SW 1271 (cell line): ENCODE measurements around the gene RIN3.

ENCODE experiments used
- DNase-seq, 2 experiments: peaks; one replicate each; lab custom pipeline; 2025; lab: John Stamatoyannopoulos, UW

RIN3 gene

GRCh38 chr14:92600318-92601053, 86.9 kb downstream of the RIN3 start:
- DNase-seq: peak; percentile 27 to 49

- no peak for DNase-seq
Observed at GRCh38 chr14:92601131-92601710, 87.6 kb downstream of the RIN3 start.

GRCh38 chr14:92601757-92602417, 88.3 kb downstream of the RIN3 start:
- DNase-seq: no peak

- DNase-seq: no peak
Observed at GRCh38 chr14:92603309-92604242, 90.0 kb downstream of the RIN3 start.

- no peak for DNase-seq
Observed at GRCh38 chr14:92605274-92605940, 91.8 kb downstream of the RIN3 start.

- no peak for DNase-seq
Observed at GRCh38 chr14:92607251-92607650, 93.7 kb downstream of the RIN3 start.

- no peak for DNase-seq
Observed at GRCh38 chr14:92607702-92608429, 94.3 kb downstream of the RIN3 start.

GRCh38 chr14:92609955-92610354, 96.4 kb downstream of the RIN3 start:
- no peak for DNase-seq

GRCh38 chr14:92610849-92611271, 97.3 kb downstream of the RIN3 start:
- no peak for DNase-seq

- DNase-seq: no peak
Observed at GRCh38 chr14:92613008-92613658, 99.6 kb downstream of the RIN3 start.

- DNase-seq: no peak
Observed at GRCh38 chr14:92613681-92614260, 100.2 kb downstream of the RIN3 start.

- DNase-seq: no peak
Observed at GRCh38 chr14:92615451-92615850, 101.9 kb downstream of the RIN3 start.

GRCh38 chr14:92616178-92616577, 102.6 kb downstream of the RIN3 start:
- DNase-seq: no peak

GRCh38 chr14:92617581-92617980, 104.0 kb downstream of the RIN3 start:
- DNase-seq: no peak

- DNase-seq: no peak
Observed at GRCh38 chr14:92619671-92620456, 106.3 kb downstream of the RIN3 start.

GRCh38 chr14:92622311-92622710, 108.7 kb downstream of the RIN3 start:
- DNase-seq: no peak

GRCh38 chr14:92624764-92625163, 111.2 kb downstream of the RIN3 start:
- no peak for DNase-seq

GRCh38 chr14:92625213-92625612, 111.6 kb downstream of the RIN3 start:
- peak; percentile 12 to 57 for DNase-seq

- no peak for DNase-seq
Observed at GRCh38 chr14:92626041-92626440, 112.5 kb downstream of the RIN3 start.
